Endodermal cell (in vitro differentiated cells): ENCODE measurements around the gene DCD. TPM values are rescaled to one million over a fixed set of nuclear protein-coding genes. Genes with fewer than 3 reads are reported as not detected.

Experiments
- DNase-seq: peaks from one replicate; pipeline ENCODE4 v3.0.0-alpha.2; 2017
- H3K27ac ChIP-seq: 2 replicates; pipeline ENCODE4 v1.5.1; 2013; ENCODE audit warnings: mild to moderate bottlenecking, low read depth, low read length, moderate library complexity
- H3K27me3 ChIP-seq: 2 replicates; pipeline ENCODE4 v1.6.1; 2013; ENCODE audit warnings: mild to moderate bottlenecking, low read length, moderate library complexity; ENCODE audit not compliant: insufficient read depth, control insufficient read depth, poor library complexity, severe bottlenecking
- H3K36me3 ChIP-seq: 2 replicates; pipeline ENCODE4 v1.7.0; 2013; ENCODE audit warnings: mild to moderate bottlenecking, low read length, moderate library complexity; ENCODE audit not compliant: control insufficient read depth, insufficient read depth
- H3K4me1 ChIP-seq: one replicate; pipeline ENCODE4 v1.7.0; 2013; ENCODE audit warnings: low read length; ENCODE audit not compliant: control insufficient read depth, insufficient read depth
- H3K4me3 ChIP-seq: 2 replicates; pipeline ENCODE4 v1.5.1; 2013; ENCODE audit warnings: mild to moderate bottlenecking, low read length, moderate library complexity
- H3K9ac ChIP-seq: 2 replicates; pipeline ENCODE4 v1.6.1; 2013; ENCODE audit warnings: mild to moderate bottlenecking, low read length, moderate library complexity; ENCODE audit not compliant: poor library complexity, severe bottlenecking; ENCODE audit errors: extremely low read depth
- H3K9me3 ChIP-seq: 2 replicates; pipeline ENCODE4 v1.6.1; 2013; ENCODE audit warnings: mild to moderate bottlenecking, low read length, moderate library complexity; ENCODE audit not compliant: control insufficient read depth
- H3K27ac Mint-ChIP-seq: 2 replicates; pipeline ENCODE4 v1.8.0; 2020; ENCODE audit warnings: mixed read lengths
- H3K27me3 Mint-ChIP-seq: 2 replicates; pipeline ENCODE4 v1.8.0; 2021; ENCODE audit warnings: mild to moderate bottlenecking, mixed read lengths; ENCODE audit not compliant: insufficient read depth
- H3K36me3 Mint-ChIP-seq: 2 replicates; pipeline ENCODE4 v1.8.0; 2020; ENCODE audit warnings: low read depth, mixed read lengths
- H3K4me1 Mint-ChIP-seq: 2 replicates; pipeline ENCODE4 v1.8.0; 2020; ENCODE audit warnings: mixed read lengths
- H3K4me3 Mint-ChIP-seq: 2 replicates; pipeline ENCODE4 v1.8.0; 2020; ENCODE audit warnings: mild to moderate bottlenecking, moderate library complexity, mixed read lengths
- H3K9me3 Mint-ChIP-seq: 2 replicates; pipeline ENCODE4 v1.8.0; 2020; ENCODE audit warnings: mild to moderate bottlenecking, mixed read lengths
- CTCF ChIP-seq: fragments of 200-600 bp; sonication (generic); conservative IDR thresholded peaks from 2 replicates; pipeline ENCODE4 v1.5.0; 2021; ENCODE audit warnings: antibody characterized with exemption, mild to moderate bottlenecking
- WGBS, 2 experiments: methylation state at CpG; one replicate each; pipeline versions ENCODE4 v1.1.5 to v1.1.7; 2013; ENCODE audit warnings: missing lambda C conversion rate in 2 of 2, mixed read lengths in 1 of 2; ENCODE audit not compliant: insufficient coverage in 1 of 2, insufficient read length in 1 of 2; 5-methylcytosine and 5-hydroxymethylcytosine counted together
- total RNA-seq, 2 donors: library from RNA; stranded (reverse); fragmentation: NEBNext Ultra II Directional in 1 of 2; extraction: Animal tissue kit (Norgen Biotek cat#: 25700) in 1 of 2; gene quantifications; 2 replicates in 1 of 2; 3 replicates in 1 of 2; pipeline ENCODE4 v1.2.1, GENCODE V29; 2021

Gene DCD
- total RNA-seq, 2 donors from 2014 or later: not detected

- peaks cover 9% of the 10 kb centered on the region for H3K4me1 Mint-ChIP-seq
- Histone ChIP-seq H3K4me1 (no peaks in the 10 kb centered on the region), H3K27ac (no peak overlapping the region), H3K4me3 (no peak overlapping the region), H3K9me3 (no peaks in the 10 kb centered on the region), H3K36me3 (no peaks in the 10 kb centered on the region), H3K9ac (no peak overlapping the region), H3K27me3 (no peaks in the 10 kb centered on the region)
- WGBS, 2 experiments: 92 to 95% methylated on average over 2 of the region's 2 CpGs
- H3K4me3 Mint-ChIP-seq: no peak overlapping the region
- H3K36me3 Mint-ChIP-seq: no peaks in the 10 kb centered on the region
- peaks cover 2% of the 10 kb centered on the region for H3K9me3 Mint-ChIP-seq
- peaks cover 20% of the 10 kb centered on the region for H3K27me3 Mint-ChIP-seq
- TF ChIP-seq CTCF: no peak
- no peak overlapping the region for H3K27ac Mint-ChIP-seq
- no peak for DNase-seq
Observed at GRCh38 chr12:54661048-54661447, 12.9 kb upstream of the DCD start.

GRCh38 chr12:54660320-54660962 lies 12.3 kb upstream of the DCD start:
- no peaks in the 10 kb centered on the region for H3K36me3 ChIP-seq
- WGBS, 2 experiments: 90 to 100% methylated on average over 3 to 10 of the region's 10 CpGs
- TF ChIP-seq CTCF: no peak
- H3K4me3 ChIP-seq: no peak overlapping the region
- H3K9me3 Mint-ChIP-seq: peaks cover 2% of the 10 kb centered on the region
- H3K36me3 Mint-ChIP-seq: no peaks in the 10 kb centered on the region
- H3K27ac ChIP-seq: no peak overlapping the region
- H3K27me3 Mint-ChIP-seq: peaks cover 20% of the 10 kb centered on the region
- no peaks in the 10 kb centered on the region for H3K27me3 ChIP-seq
- no peak for DNase-seq
- H3K27ac Mint-ChIP-seq: no peak overlapping the region
- H3K4me3 Mint-ChIP-seq: no peak overlapping the region
- H3K4me1 Mint-ChIP-seq: peaks cover 9% of the 10 kb centered on the region
- H3K9me3 ChIP-seq: no peaks in the 10 kb centered on the region
- H3K4me1 ChIP-seq: no peaks in the 10 kb centered on the region
- H3K9ac ChIP-seq: no peak overlapping the region

GRCh38 chr12:54658306-54659264 lies 10.4 kb upstream of the DCD start:
- peak; percentile 89 for TF ChIP-seq CTCF
- no peak overlapping the region for H3K27ac Mint-ChIP-seq

More at GRCh38 chr12:54658306-54659264, 10.4 kb upstream of the DCD start:
- peak; percentile 98 for DNase-seq
- Mint-ChIP-seq H3K27me3 (peaks cover 20% of the 10 kb centered on the region), H3K4me3 (peak overlapping the region; percentile 41), H3K36me3 (no peaks in the 10 kb centered on the region), H3K9me3 (peaks cover 2% of the 10 kb centered on the region), H3K4me1 (peaks cover 6% of the 10 kb centered on the region)
- Histone ChIP-seq H3K9me3 (no peaks in the 10 kb centered on the region), H3K4me3 (no peak overlapping the region), H3K4me1 (no peaks in the 10 kb centered on the region), H3K27me3 (peaks cover 18% of the 10 kb centered on the region), H3K36me3 (no peaks in the 10 kb centered on the region), H3K9ac (no peak overlapping the region), H3K27ac (no peak overlapping the region)
- WGBS, 2 experiments: 66 to 82% methylated on average over 15 to 19 of the region's 19 CpGs
